GM18526 (cell line): ENCODE data around the gene WNT2.

Experiments used
- POLR2A ChIP-seq: IDR thresholded peaks from 3 replicates; pipeline ENCODE4 v1.6.1; 2011; ENCODE audit not compliant: insufficient read length; ENCODE audit errors: extremely low read depth

The WNT2 gene

DNA sequence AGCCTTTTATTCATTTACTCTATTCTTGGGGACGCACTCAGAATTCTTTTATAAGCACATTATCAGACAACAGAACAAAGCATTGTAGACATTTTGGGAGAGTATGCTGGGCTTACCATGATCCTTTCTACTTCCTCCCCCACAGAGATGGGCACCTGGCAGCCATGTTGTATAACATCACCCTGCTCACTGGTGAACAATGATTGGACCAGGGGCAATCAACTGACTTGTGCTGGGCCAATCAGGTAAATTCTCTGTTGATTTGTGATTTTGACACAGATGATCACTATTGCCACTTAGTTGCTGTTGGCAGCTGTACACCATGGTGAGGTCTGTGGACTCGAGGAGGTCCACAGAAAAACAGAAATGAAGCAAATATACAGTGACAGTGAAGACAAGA lies 43.7 kb downstream of the WNT2 start:
- TF ChIP-seq POLR2A = no peak

- TF ChIP-seq POLR2A = no peak
Measured at GRCh38 chr7:117278040-117278439, 44.8 kb downstream of the WNT2 start.

GRCh38 chr7:117277576-117277975 lies 45.3 kb downstream of the WNT2 start:
- TF ChIP-seq POLR2A = no peak

DNA sequence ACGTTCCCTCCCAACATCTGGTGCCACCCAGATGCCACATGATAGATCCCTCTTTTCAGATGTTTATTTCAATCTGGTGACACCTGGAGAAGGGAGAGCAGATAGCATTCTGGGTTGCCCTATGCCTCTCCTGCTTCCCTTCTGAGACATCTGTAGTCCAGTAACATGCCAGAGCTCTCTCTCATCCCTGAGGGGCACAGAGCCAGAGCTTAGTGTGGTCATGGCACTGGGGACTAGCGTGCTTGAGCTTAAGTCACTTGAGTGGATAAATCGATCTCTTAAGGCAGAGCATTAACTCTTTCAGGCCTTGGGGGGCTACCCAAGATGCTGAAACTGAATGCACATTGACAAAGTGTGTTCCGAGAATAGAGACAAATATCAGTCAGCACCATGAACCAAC lies 47.9 kb downstream of the WNT2 start:
- TF ChIP-seq POLR2A = no peak

GRCh38 chr7:117273814-117274225 lies 49.0 kb downstream of the WNT2 start:
- no peak for TF ChIP-seq POLR2A

GRCh38 chr7:117273325-117273724 lies 49.5 kb downstream of the WNT2 start:
- TF ChIP-seq POLR2A = no peak

DNA sequence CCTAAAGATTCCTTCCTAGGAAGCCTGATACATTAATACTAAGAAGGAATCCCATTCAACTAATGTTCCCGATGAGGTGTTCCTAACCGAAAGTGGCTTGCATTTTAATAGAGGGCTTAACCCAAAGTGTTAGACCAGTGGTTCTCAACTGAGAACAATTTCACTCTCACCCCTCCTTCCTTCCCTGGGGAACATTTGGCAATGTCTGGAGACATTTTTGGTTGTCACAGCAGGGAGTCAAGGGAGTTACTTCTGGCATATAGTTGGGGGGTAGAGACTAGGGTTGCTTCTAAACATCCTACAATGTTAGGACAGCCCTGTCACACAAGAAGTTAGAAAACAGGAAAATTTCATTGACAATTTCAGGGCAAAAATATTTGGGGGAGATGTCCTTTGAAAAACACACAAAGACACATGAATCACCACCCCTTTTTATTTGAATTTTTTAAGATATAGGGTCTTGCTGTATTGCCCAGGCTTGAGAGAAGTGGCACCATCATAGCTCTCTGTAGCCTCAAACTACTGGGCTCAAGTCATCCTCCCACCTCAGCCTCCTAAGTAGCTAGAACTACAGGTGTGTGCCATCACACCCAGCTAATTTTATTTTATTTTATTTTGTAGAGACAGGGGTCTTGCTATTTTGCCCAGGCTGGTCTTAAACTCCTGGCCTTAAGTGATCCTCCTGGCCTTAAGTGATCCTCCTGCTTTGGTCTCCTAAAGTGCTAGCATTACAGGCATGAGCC lies 50.7 kb downstream of the WNT2 start:
- no peak for TF ChIP-seq POLR2A

DNA sequence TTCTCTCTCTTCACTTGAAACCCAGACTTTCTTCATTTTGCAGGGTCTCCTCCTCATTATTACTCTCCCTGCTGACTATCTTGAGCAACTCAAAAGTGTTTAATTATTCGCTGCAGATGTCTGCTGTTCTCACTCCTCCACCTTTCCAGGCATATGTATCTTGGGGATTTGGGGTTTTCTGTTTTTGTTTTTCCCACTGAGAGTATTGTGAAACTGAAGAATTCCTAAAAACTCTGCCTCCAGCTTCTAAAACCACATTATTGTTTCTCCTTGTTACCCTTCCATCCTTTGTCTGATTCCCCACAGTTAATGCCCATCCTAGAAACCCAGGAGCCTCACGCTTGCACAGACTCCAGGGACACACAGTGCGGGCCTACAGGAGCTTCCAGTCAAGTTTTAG lies 51.3 kb downstream of the WNT2 start:
- no peak for TF ChIP-seq POLR2A

- TF ChIP-seq POLR2A = no peak
Measured at GRCh38 chr7:117270371-117270770, 52.5 kb downstream of the WNT2 start.

DNA sequence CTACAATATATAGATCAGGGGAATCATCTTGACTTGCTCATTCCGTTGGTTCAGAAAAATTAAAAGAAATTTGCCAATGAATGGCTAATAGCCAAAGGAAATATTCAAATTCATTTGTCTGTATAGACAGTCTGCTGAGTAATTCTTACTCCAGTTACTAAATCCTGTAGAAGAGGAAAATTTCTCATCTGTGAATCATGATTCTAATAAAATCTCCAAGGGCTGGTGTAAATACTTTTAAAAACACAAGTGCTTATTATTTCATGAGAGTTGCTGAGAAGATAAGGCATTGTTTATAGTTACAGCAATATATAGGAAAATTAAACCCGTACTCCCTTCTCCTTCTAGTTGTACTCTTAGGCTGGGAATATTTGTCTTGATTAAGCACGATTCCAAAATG lies 53.0 kb downstream of the WNT2 start:
- TF ChIP-seq POLR2A = no peak

DNA sequence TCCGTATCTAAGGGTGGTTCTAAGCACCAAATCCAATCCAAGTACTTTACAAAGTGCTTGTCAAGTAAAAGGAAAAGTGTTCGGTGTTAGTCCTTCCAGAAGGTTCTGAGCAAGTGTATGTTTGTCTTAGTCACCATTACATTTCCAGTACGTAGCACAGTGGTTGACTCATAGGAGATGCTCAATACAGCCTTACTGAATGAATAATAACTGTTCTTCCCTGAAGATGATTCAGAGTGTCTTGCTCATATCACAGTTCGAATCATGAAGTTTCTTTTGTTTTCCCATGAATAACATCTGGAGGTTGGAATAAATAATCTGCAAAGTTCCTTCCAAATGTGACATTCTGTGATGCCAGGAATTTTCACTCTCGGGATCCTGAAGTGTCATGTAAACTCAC lies 53.4 kb downstream of the WNT2 start:
- no peak for TF ChIP-seq POLR2A

DNA sequence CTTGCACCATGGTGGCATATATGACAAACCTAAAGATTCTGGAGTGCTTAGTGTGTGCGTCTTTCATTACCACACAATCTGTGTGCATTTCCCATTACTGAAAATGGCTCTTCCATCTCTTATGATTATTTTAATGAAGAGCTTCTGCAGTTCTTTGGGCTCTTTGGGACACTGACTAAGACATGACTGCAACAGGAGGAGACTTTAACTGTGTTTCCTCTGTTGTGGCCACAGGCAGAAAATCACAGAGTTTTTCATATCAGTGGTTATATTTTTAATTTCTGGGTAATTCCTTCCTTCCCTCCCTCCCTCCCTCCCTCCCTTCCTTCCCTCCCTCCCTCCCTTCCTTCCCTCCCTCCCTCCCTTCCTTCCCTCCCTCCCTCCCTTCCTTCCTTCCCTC lies 58.1 kb downstream of the WNT2 start:
- no peak for TF ChIP-seq POLR2A

DNA sequence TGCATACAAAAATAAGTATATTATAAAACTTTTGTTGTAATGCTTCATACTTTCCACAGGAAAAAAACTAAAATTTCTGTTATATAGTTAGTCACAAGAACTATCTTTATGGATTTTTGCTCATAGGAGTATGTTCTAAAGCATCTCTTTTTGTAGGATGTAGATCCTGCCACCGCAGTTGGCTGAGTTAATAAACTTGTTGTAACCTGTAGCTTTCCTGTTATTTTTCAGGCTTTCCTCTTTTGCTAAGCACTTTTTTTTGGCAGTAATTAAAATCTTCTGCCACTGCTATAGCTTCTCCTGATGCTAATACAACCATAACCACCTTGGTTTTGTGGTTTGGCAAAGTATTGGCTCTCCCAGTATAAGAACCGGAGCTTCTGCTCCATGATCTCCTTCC lies 60.3 kb downstream of the WNT2 start:
- TF ChIP-seq POLR2A = no peak

GRCh38 chr7:117259615-117260014 lies 63.2 kb downstream of the WNT2 start:
- no peak for TF ChIP-seq POLR2A

DNA sequence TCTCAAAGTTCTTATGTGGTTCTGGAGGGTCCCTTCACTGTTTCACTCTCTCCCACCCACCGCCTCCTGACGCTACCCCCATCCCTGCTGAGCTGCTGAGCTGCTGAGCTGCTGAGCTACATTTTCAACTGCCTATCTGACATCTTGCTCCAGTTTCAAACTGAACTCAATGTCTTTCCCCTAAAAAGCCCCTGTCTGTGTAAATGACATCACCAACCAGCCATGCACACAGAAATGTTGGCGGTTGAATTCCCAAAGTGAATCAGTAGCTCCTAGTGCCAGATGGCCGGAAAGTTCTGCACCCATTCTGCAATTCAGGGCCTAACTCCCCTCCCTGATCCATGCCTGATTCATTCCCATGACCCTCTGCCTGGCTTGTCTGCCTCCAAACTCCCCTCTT lies 71.2 kb downstream of the WNT2 start:
- no peak for TF ChIP-seq POLR2A

GRCh38 chr7:117250801-117251200 lies 72.1 kb downstream of the WNT2 start:
- TF ChIP-seq POLR2A = no peak

- TF ChIP-seq POLR2A = no peak
Measured at GRCh38 chr7:117250245-117250644, 72.6 kb downstream of the WNT2 start.
